ENCODE results near the gene ZBTB7C. TPM values are rescaled to one million over a fixed set of nuclear protein-coding genes. Genes with fewer than 3 reads are reported as not detected.

Gene ZBTB7C
- total and polyA plus RNA-seq, 2 donors (not counting 1 experiment from before 2014, with no cell fraction given), result not detected

- Histone ChIP-seq H3K9me3 (ENCODE audit: control extremely low read depth in 1 of 3, control insufficient read depth in 2 of 3, insufficient read depth in 1 of 3, low read length in 2 of 3) (no peaks in the 10 kb centered on the region), H4K20me1 (ENCODE audit: control insufficient read depth, insufficient read depth, low read length, poor library complexity, severe bottlenecking) (no peaks in the 10 kb centered on the region), H3K36me3 (replicated peaks in 1 of 2; ENCODE audit: control extremely low read depth in 1 of 2, control insufficient read depth in 1 of 2, extremely low read depth in 1 of 2, insufficient read depth in 2 of 2, low read length in 1 of 2) (no peaks in the 10 kb centered on the region), H3K9ac (ENCODE audit: low read length) (no peak overlapping the region), H3K79me2 (ENCODE audit: control insufficient read depth, insufficient read depth, low read length) (no peaks in the 10 kb centered on the region), H3K4me1 (ENCODE audit: control insufficient read depth in 2 of 2, insufficient read depth in 2 of 2, low read length in 2 of 2) (no peaks in the 10 kb centered on the region), H3K4me2 (replicated peaks; ENCODE audit: low read depth, low read length, poor library complexity, severe bottlenecking) (no peak overlapping the region), H3K4me3 (ENCODE audit: control extremely low read depth in 1 of 5, extremely low read depth in 1 of 5, insufficient read depth in 1 of 5, low read depth in 2 of 5, low read length in 4 of 5) (no peak overlapping the region), H2AFZ (ENCODE audit: insufficient read depth, low read depth, low read length, poor library complexity, severe bottlenecking) (no peak overlapping the region), H3K27ac (ENCODE audit: low read length in 2 of 2) (no peak overlapping the region), H3K27me3 (replicated peaks in 1 of 4; ENCODE audit: control extremely low read depth in 1 of 4, control insufficient read depth in 3 of 4, insufficient read depth in 4 of 4, low read length in 3 of 4) (peaks cover 0 to 3% (median 0%) of the 10 kb centered on the region in 4 experiments)
- Mint-ChIP-seq H3K27me3 (peaks cover 26% of the 10 kb centered on the region), H3K4me1 (no peaks in the 10 kb centered on the region), H3K9me3 (ENCODE audit: insufficient read depth) (no peaks in the 10 kb centered on the region), H3K27ac (no peak overlapping the region), H3K4me3 (no peak overlapping the region)
- TF ChIP-seq EZH2 (IDR thresholded peaks at IDR 0.05; ENCODE audit: borderline replicate concordance, insufficient read depth, low read depth, low read length, poor library complexity, severe bottlenecking), result no peak
- TF ChIP-seq CTCF (IDR thresholded peaks at IDR 0.05), result no peak
- ATAC-seq (ENCODE audit: low read depth) (no peak), DNase-seq (no peak)
- ChIA-PET CTCF (no interaction called here), POLR2A (no interaction called here)
- intact Hi-C loops (cut with micrococcal nuclease), result no loop called here
Measured at GRCh38 chr18:48154828-48155227, 254.4 kb downstream of the ZBTB7C start.

DNA sequence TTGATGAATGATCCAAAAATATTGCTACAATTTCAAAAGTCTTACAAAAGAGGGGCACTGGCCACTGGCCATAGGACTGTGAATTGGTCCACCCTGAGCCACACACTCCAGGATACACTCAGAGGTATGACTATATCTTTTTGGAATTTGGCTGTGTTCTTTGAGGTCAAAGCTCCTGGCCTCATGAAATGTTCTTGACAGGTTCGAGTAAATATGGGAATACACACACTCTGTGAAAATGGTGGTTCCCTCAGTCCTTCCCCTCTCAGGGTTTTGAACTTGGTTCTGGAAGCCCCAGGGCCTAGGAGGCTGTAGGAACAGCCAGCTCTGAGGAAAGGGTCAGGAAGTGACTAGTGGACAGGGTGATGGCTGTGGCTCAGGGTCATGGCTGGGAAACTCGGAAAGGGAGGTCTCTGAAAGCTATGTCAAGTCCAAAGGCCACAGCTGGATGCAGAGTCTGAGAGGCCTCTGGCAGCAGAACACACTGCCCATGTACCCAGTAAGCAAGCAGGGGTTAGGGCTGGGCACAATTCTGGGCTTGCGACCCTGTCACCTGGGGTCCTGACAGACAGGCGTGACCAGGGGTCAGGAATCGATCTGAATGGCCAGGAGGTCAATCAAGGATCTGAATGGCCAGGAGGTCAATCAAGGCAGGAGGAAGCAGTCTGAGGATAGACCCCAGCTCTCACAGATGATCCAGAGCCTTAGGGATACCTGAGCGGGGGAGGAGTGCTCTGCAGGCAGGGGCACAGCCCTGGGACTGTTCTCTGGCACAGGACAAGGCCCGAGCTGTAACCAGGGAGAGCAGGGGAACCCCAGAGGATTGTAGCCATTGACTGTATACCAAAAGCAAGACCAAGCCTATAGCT is 255.3 kb downstream of the ZBTB7C start:
- ChIA-PET POLR2A (no interaction called here), CTCF (no interaction called here)
- Histone ChIP-seq H4K20me1 (ENCODE audit: control insufficient read depth, insufficient read depth, low read length, poor library complexity, severe bottlenecking) (no peaks in the 10 kb centered on the region), H3K27me3 (replicated peaks in 1 of 4; ENCODE audit: control extremely low read depth in 1 of 4, control insufficient read depth in 3 of 4, insufficient read depth in 4 of 4, low read length in 3 of 4) (no peaks in the 10 kb centered on the region), H3K4me2 (replicated peaks; ENCODE audit: low read depth, low read length, poor library complexity, severe bottlenecking) (no peak overlapping the region), H3K27ac (ENCODE audit: low read length in 2 of 2) (no peak overlapping the region), H3K9ac (ENCODE audit: low read length) (no peak overlapping the region), H3K4me1 (ENCODE audit: control insufficient read depth in 2 of 2, insufficient read depth in 2 of 2, low read length in 2 of 2) (no peaks in the 10 kb centered on the region), H3K36me3 (replicated peaks in 1 of 2; ENCODE audit: control extremely low read depth in 1 of 2, control insufficient read depth in 1 of 2, extremely low read depth in 1 of 2, insufficient read depth in 2 of 2, low read length in 1 of 2) (no peaks in the 10 kb centered on the region), H3K4me3 (ENCODE audit: control extremely low read depth in 1 of 5, extremely low read depth in 1 of 5, insufficient read depth in 1 of 5, low read depth in 2 of 5, low read length in 4 of 5) (no peak overlapping the region), H2AFZ (ENCODE audit: insufficient read depth, low read depth, low read length, poor library complexity, severe bottlenecking) (no peak overlapping the region), H3K9me3 (ENCODE audit: control extremely low read depth in 1 of 3, control insufficient read depth in 2 of 3, insufficient read depth in 1 of 3, low read length in 2 of 3) (no peaks in the 10 kb centered on the region), H3K79me2 (ENCODE audit: control insufficient read depth, insufficient read depth, low read length) (no peaks in the 10 kb centered on the region)
- peaks cover 28% of the 10 kb centered on the region for H3K27me3 Mint-ChIP-seq
- intact Hi-C loops (cut with micrococcal nuclease), result no loop called here
- H3K4me3 Mint-ChIP-seq, result no peak overlapping the region
- no peaks in the 10 kb centered on the region for H3K4me1 Mint-ChIP-seq
- H3K27ac Mint-ChIP-seq, result no peak overlapping the region
- H3K9me3 Mint-ChIP-seq (ENCODE audit: insufficient read depth), result no peaks in the 10 kb centered on the region
- WGBS (ENCODE audit: insufficient coverage), result 93% methylated on average over 6 of the region's 7 CpGs
- DNase-seq (no peak), ATAC-seq (ENCODE audit: low read depth) (no peak)
- TF ChIP-seq CTCF (IDR thresholded peaks at IDR 0.05), result no peak
- TF ChIP-seq EZH2 (IDR thresholded peaks at IDR 0.05; ENCODE audit: borderline replicate concordance, insufficient read depth, low read depth, low read length, poor library complexity, severe bottlenecking), result no peak

Measured in B cell (primary cell).